LNCAP (cell line): ENCODE data around the gene OLFM2.

Source experiments
- TF ChIP-seq, protein P1 (sequence below): fragments of 450-650 bp; IDR thresholded peaks from 2 replicates; pipeline ENCODE4 v1.5.1; 2017; ENCODE audit warnings: mild to moderate bottlenecking

OLFM2 gene

GRCh38 chr19:9862938-9863337, 73.4 kb downstream of the OLFM2 start:
- TF ChIP-seq, protein P1, sequence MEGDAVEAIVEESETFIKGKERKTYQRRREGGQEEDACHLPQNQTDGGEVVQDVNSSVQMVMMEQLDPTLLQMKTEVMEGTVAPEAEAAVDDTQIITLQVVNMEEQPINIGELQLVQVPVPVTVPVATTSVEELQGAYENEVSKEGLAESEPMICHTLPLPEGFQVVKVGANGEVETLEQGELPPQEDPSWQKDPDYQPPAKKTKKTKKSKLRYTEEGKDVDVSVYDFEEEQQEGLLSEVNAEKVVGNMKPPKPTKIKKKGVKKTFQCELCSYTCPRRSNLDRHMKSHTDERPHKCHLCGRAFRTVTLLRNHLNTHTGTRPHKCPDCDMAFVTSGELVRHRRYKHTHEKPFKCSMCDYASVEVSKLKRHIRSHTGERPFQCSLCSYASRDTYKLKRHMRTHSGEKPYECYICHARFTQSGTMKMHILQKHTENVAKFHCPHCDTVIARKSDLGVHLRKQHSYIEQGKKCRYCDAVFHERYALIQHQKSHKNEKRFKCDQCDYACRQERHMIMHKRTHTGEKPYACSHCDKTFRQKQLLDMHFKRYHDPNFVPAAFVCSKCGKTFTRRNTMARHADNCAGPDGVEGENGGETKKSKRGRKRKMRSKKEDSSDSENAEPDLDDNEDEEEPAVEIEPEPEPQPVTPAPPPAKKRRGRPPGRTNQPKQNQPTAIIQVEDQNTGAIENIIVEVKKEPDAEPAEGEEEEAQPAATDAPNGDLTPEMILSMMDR: no peak

GRCh38 chr19:9861503-9861902, 74.8 kb downstream of the OLFM2 start:
- TF ChIP-seq, protein P1: no peak

- TF ChIP-seq, protein P1: no peak
These were observed 75.9 kb downstream of the OLFM2 start for GRCh38 chr19:9860407-9860806.

GRCh38 chr19:9858766-9859165, 77.5 kb downstream of the OLFM2 start:
- TF ChIP-seq, protein P1: no peak

DNA sequence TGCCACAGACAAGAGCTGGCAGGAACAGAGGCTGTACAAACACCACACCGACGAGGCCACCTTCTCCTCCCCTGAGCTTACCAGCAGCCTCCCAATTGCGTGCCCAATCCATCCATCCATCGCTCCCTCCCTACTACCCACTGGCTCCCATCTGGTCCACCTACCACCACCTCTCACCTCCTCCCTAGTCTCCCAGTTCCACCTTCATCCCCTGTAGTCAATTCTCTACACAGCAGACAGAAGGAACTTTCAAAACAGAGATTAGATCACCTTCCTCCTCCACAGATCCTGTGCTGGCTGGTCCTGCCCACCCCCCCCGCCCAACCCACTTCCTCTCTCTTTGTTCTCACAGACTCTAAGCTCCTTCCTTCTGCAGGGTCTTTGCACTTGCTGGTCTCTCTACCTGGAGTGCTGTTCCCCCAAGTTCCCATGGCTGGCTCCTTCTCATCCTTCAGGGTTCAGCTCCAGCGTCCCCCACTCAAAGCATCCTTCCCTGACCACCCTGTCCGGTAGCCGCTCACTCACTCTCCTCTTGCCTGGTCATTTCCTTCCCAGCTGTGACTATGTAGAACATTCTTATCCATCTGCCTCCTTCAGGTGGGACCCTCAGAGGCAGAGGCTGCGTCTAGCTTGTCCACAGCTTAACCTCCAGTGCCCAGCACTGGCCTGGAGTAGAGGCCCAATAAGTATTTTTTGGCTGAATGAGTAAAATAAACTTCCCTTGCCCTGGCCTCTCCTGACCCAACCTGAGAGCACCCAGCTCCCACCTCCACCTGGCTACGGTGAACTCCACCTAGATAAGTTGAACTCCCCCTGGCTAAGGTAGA, 78.2 kb downstream of the OLFM2 start:
- TF ChIP-seq, protein P1: no peak

DNA sequence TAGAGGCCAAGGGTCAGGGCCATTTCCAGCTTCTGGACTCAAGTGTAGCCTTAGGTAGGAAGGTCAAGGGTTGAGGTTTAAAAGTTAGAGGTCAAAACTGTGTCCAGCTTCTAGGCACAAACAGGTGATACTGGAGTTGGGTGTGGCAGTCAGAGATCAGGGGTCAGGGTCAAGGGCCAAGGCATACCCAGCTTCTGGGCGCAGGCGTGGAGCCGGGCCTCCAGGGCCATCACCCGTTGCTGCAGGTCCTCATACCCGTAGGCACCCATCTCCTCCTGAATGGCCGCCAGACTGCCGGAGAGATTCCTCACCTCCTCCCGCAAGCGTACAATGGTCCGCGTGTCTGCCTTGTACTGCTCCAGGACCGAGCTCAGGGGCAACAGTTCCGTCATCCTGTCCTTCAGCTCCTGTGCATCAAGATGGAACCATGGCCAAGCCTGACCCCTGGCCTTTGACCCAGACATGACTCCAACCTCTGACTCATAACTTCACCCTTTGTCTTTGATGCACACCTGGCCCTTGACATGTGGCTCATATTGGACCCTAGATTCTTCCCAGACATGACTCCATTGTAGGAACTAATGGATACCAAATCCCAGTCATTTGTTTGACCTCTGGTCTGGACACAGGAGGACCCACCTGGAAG, 79.1 kb downstream of the OLFM2 start:
- TF ChIP-seq, protein P1: no peak

DNA sequence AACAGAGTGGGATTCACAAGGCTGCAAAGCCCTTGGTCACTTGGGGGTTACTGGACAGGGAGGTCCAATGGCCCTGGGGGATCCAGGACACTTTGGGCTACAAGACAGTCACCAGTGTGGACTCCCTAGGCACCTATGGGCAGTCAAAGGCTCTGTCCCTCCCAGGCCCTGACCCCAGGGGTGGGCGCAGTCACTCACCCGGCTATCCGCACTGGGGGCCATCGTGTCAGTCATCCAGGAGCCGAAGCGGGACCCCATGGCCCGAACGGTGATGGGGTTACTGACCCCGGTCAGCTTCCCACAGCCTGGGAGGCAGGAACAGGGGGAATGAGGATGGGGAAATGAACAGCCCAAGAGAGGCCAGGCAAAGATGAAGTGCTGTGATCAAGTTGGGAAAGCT, 79.7 kb downstream of the OLFM2 start:
- TF ChIP-seq, protein P1: no peak
